ENCODE measurements around the gene TMEM82. TPM values are rescaled to one million over a fixed set of nuclear protein-coding genes. Genes with fewer than 3 reads are reported as not detected.

Gene TMEM82
- polyA plus RNA-seq, 1 of the 3 experiments (the other 2 are of a cell fraction), result not detected

DNA sequence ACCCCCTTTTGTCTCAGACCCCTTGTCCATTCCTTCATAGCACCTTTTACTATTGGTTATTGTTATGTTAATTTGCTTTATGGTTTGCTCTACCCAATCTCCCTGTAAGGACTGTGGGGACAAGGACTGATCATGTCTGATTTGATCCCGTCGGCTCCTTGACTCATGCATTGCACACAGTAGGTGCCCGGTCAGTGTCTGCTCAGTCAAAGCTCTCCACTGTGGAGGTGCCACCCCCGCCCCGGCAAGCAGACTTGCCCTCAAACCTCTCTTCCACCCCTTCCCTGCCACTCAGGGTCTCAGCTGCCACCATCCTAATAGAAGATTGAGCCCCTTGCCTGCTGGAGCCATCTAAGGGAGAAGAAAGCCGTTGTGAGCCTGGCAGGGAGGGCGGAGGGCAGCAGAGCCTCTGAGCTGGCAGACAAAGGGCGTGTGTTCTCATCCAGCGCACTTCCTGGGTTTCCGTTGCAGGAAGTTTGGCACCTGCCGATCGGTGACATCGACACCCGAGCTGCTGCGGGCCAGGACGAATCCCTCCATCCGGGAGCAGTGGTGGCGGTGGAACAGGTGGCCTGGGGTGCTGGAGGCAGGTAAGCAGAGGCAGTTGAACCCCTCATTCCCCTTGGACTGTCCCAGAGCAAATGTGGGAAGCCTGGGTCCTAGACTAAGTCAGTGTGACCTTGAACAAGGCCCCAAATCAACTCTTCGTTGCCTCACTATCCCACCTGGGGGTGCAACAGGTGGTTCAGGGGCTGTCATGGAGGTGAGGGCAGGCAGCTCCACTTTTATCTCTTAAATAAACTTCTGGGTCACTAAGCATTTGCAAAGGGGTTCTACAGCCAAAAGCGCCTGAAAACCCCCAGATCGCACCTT, 14.1 kb downstream of the TMEM82 start:
- Histone ChIP-seq H3K9me3 (no peaks in the 10 kb centered on the region), H3K4me1 (ENCODE audit: control insufficient read depth in 1 of 2, insufficient read depth in 2 of 2, low read depth in 1 of 2, low read length in 1 of 2) (peaks cover 23 to 39% of the 10 kb centered on the region in 2 experiments), H3K4me2 (no peak overlapping the region), H4K20me1 (ENCODE audit: insufficient read depth) (peaks cover 4% of the 10 kb centered on the region), H3K4me3 (ENCODE audit: low read depth in 2 of 2, low read length in 1 of 2) (no peak overlapping the region), H3K9ac (no peak overlapping the region), H2AFZ (ENCODE audit: low read depth) (no peak overlapping the region), H3K36me3 (replicated peaks in 1 of 2; ENCODE audit: control insufficient read depth in 1 of 2, insufficient read depth in 2 of 2, low read length in 1 of 2) (no peaks in the 10 kb centered on the region), H3K27ac (ENCODE audit: low read depth in 2 of 2, low read length in 1 of 2) (peak overlapping the region in 1 of 2 experiments; percentile 92; a peak in 1 of 4 replicates), H3K79me2 (ENCODE audit: insufficient read depth) (peaks cover 27% of the 10 kb centered on the region), H3K27me3 (ENCODE audit: insufficient read depth) (no peaks in the 10 kb centered on the region), H3K9me2 (no peaks in the 10 kb centered on the region), H3F3A (replicated peaks; ENCODE audit: insufficient read depth) (peaks cover 30% of the 10 kb centered on the region)
- ChIA-PET CTCF (interaction anchor here (0.7 to 2.6 kb wide), 3 partner anchors 15 to 36 kb away, joined by 3 to 12 read pairs (median 6); no protein-coding TSS in a partner anchor), POLR2A (no interaction called here)
- no peak for DNase-seq
- 95% methylated on average over 20 of the region's 21 CpGs for WGBS (ENCODE audit: low lambda C conversion rate)
- TF ChIP-seq, protein P1, sequence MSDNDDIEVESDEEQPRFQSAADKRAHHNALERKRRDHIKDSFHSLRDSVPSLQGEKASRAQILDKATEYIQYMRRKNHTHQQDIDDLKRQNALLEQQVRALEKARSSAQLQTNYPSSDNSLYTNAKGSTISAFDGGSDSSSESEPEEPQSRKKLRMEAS (IDR thresholded peaks at IDR 0.05; ENCODE audit: low read depth), result no peak
- TF ChIP-seq CHD2 (IDR thresholded peaks at IDR 0.05; ENCODE audit: low read length, partially characterized antibody) (no peak), FOXM1 (IDR thresholded peaks at IDR 0.05; ENCODE audit: low read depth) (no peak), FOSL2 (IDR thresholded peaks at IDR 0.05; ENCODE audit: borderline replicate concordance, low read depth) (no peak)
- TF ChIP-seq, protein P2, sequence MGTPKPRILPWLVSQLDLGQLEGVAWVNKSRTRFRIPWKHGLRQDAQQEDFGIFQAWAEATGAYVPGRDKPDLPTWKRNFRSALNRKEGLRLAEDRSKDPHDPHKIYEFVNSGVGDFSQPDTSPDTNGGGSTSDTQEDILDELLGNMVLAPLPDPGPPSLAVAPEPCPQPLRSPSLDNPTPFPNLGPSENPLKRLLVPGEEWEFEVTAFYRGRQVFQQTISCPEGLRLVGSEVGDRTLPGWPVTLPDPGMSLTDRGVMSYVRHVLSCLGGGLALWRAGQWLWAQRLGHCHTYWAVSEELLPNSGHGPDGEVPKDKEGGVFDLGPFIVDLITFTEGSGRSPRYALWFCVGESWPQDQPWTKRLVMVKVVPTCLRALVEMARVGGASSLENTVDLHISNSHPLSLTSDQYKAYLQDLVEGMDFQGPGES (IDR thresholded peaks at IDR 0.05; ENCODE audit: low read depth, low read length), result no peak

DNA sequence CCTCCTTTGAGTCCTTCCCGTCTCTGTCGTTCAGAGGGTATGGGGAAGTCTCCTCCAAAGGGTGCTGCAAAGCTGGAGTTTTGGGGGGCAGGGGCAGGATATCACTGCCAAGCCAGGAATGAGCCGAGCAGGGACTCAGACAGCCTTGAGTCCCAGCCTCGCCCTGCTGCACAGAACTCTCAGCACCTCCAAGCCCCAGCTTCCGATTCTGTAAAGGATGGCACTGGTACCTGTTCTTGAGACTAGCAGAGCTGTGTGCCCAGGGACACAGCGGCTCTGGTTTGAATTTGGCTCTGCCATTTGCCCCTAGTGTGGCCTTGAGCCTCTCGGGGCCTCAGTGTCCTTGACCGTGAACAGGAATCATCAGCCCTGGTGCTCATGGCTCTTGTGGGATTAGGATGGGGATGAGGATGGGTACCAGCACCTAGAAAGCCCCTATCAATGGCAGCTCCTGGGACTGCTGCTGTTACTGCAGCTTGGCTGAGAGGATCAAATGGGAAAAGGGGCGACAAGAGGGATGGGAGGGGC, 14.8 kb downstream of the TMEM82 start:
- Histone ChIP-seq H3K27ac (ENCODE audit: low read depth in 2 of 2, low read length in 1 of 2) (peak overlapping the region in 1 of 2 experiments; percentile 92; a peak in 2 of 4 replicates), H3F3A (replicated peaks; ENCODE audit: insufficient read depth) (peaks cover 37% of the 10 kb centered on the region), H3K36me3 (replicated peaks in 1 of 2; ENCODE audit: control insufficient read depth in 1 of 2, insufficient read depth in 2 of 2, low read length in 1 of 2) (no peaks in the 10 kb centered on the region), H3K9me2 (no peaks in the 10 kb centered on the region), H4K20me1 (ENCODE audit: insufficient read depth) (peaks cover 6% of the 10 kb centered on the region), H3K4me3 (ENCODE audit: low read depth in 2 of 2, low read length in 1 of 2) (peak overlapping the region in 1 of 2 experiments; percentile 82; a peak in 1 of 4 replicates), H3K4me1 (ENCODE audit: control insufficient read depth in 1 of 2, insufficient read depth in 2 of 2, low read depth in 1 of 2, low read length in 1 of 2) (peaks cover 28 to 44% of the 10 kb centered on the region in 2 experiments), H2AFZ (ENCODE audit: low read depth) (no peak overlapping the region), H3K4me2 (no peak overlapping the region; the same call in 1 of the 2 replicates), H3K9ac (no peak overlapping the region), H3K9me3 (no peaks in the 10 kb centered on the region), H3K27me3 (ENCODE audit: insufficient read depth) (no peaks in the 10 kb centered on the region), H3K79me2 (ENCODE audit: insufficient read depth) (peaks cover 34% of the 10 kb centered on the region)
- ChIA-PET CTCF (interaction anchor here (1.8 to 2.6 kb wide), 2 partner anchors 16 to 35 kb away, joined by 6 to 12 read pairs; no protein-coding TSS in a partner anchor), POLR2A (interaction anchor here (0.6 to 1.3 kb wide), 4 partner anchors 19 to 273 kb away, joined by 3 to 5 read pairs (median 4); no protein-coding TSS in a partner anchor)
- DNase-seq, result no peak
- 97% methylated on average over 8 of the region's 9 CpGs for WGBS (ENCODE audit: low lambda C conversion rate)
- TF ChIP-seq SIN3A (IDR thresholded peaks at IDR 0.05; ENCODE audit: borderline replicate concordance, low read depth, low read length) (no peak), NFIC (IDR thresholded peaks at IDR 0.05; ENCODE audit: borderline replicate concordance) (no peak), FOXM1 (IDR thresholded peaks at IDR 0.05; ENCODE audit: low read depth) (no peak), GATA2 (CRISPR knock-in tag; IDR thresholded peaks at IDR 0.05) (no peak), POLR2AphosphoS5 (IDR thresholded peaks at IDR 0.05; ENCODE audit: low read depth, low read length) (no peak), ELF1 (IDR thresholded peaks at IDR 0.05) (no peak), TCF12 (IDR thresholded peaks at IDR 0.05) (no peak), JUND (IDR thresholded peaks at IDR 0.05) (no peak), RFX5 (IDR thresholded peaks at IDR 0.05; ENCODE audit: low read length) (no peak), NRF1 (IDR thresholded peaks at IDR 0.05; ENCODE audit: low read depth, low read length) (no peak)
- TF ChIP-seq, protein P3, sequence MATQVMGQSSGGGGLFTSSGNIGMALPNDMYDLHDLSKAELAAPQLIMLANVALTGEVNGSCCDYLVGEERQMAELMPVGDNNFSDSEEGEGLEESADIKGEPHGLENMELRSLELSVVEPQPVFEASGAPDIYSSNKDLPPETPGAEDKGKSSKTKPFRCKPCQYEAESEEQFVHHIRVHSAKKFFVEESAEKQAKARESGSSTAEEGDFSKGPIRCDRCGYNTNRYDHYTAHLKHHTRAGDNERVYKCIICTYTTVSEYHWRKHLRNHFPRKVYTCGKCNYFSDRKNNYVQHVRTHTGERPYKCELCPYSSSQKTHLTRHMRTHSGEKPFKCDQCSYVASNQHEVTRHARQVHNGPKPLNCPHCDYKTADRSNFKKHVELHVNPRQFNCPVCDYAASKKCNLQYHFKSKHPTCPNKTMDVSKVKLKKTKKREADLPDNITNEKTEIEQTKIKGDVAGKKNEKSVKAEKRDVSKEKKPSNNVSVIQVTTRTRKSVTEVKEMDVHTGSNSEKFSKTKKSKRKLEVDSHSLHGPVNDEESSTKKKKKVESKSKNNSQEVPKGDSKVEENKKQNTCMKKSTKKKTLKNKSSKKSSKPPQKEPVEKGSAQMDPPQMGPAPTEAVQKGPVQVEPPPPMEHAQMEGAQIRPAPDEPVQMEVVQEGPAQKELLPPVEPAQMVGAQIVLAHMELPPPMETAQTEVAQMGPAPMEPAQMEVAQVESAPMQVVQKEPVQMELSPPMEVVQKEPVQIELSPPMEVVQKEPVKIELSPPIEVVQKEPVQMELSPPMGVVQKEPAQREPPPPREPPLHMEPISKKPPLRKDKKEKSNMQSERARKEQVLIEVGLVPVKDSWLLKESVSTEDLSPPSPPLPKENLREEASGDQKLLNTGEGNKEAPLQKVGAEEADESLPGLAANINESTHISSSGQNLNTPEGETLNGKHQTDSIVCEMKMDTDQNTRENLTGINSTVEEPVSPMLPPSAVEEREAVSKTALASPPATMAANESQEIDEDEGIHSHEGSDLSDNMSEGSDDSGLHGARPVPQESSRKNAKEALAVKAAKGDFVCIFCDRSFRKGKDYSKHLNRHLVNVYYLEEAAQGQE (IDR thresholded peaks at IDR 0.05; ENCODE audit: low read depth, low read length), result no peak
- TF ChIP-seq, protein P4, sequence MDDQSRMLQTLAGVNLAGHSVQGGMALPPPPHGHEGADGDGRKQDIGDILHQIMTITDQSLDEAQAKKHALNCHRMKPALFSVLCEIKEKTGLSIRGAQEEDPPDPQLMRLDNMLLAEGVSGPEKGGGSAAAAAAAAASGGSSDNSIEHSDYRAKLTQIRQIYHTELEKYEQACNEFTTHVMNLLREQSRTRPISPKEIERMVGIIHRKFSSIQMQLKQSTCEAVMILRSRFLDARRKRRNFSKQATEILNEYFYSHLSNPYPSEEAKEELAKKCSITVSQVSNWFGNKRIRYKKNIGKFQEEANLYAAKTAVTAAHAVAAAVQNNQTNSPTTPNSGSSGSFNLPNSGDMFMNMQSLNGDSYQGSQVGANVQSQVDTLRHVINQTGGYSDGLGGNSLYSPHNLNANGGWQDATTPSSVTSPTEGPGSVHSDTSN (IDR thresholded peaks at IDR 0.05), result no peak
- TF ChIP-seq, protein P2 (IDR thresholded peaks at IDR 0.05; ENCODE audit: low read depth, low read length), result no peak
- TF ChIP-seq, protein P5, sequence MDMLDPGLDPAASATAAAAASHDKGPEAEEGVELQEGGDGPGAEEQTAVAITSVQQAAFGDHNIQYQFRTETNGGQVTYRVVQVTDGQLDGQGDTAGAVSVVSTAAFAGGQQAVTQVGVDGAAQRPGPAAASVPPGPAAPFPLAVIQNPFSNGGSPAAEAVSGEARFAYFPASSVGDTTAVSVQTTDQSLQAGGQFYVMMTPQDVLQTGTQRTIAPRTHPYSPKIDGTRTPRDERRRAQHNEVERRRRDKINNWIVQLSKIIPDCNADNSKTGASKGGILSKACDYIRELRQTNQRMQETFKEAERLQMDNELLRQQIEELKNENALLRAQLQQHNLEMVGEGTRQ (IDR thresholded peaks at IDR 0.05; ENCODE audit: borderline replicate concordance, low read depth, low read length), result no peak

All from SK-N-SH (cell line).